IPS-20b (cell line): ENCODE measurements around the gene THAP11.

ENCODE experiments used
- H3K27ac ChIP-seq: one replicate; pipeline ENCODE4 v1.5.1; 2013; ENCODE audit warnings: low read length
- H3K27me3 ChIP-seq: 2 replicates; pipeline ENCODE4 v1.6.1; 2013; ENCODE audit warnings: mild to moderate bottlenecking, low read length, inconsistent platforms; ENCODE audit not compliant: insufficient read depth
- H3K36me3 ChIP-seq: 2 replicates; pipeline ENCODE4 v1.6.1; 2013; ENCODE audit warnings: low read depth, mild to moderate bottlenecking, inconsistent platforms, low read length, moderate library complexity; ENCODE audit not compliant: insufficient read depth
- H3K4me1 ChIP-seq: 2 replicates; pipeline ENCODE4 v1.6.1; 2013; ENCODE audit warnings: mild to moderate bottlenecking, control low read depth, inconsistent platforms, low read length, moderate library complexity; ENCODE audit not compliant: insufficient read depth
- H3K4me3 ChIP-seq: 2 replicates; pipeline ENCODE4 v1.5.1; 2013; ENCODE audit warnings: mild to moderate bottlenecking, low read length, inconsistent platforms
- H3K9ac ChIP-seq: 2 replicates; pipeline ENCODE4 v1.6.1; 2013; ENCODE audit warnings: low read depth, mild to moderate bottlenecking, inconsistent platforms, low read length, moderate library complexity
- H3K9me3 ChIP-seq: 2 replicates; pipeline ENCODE4 v1.6.1; 2013; ENCODE audit warnings: mild to moderate bottlenecking, low read depth, low read length, inconsistent platforms; ENCODE audit not compliant: insufficient read depth

THAP11 gene

GRCh38 chr16:67880584-67880983 is 38.5 kb downstream of the THAP11 start:
- Histone ChIP-seq H3K9me3 (no peaks in the 10 kb centered on the region), H3K36me3 (peaks cover 81% of the 10 kb centered on the region), H3K4me1 (peaks cover 10% of the 10 kb centered on the region; the same call in 1 of the 2 replicates)

DNA sequence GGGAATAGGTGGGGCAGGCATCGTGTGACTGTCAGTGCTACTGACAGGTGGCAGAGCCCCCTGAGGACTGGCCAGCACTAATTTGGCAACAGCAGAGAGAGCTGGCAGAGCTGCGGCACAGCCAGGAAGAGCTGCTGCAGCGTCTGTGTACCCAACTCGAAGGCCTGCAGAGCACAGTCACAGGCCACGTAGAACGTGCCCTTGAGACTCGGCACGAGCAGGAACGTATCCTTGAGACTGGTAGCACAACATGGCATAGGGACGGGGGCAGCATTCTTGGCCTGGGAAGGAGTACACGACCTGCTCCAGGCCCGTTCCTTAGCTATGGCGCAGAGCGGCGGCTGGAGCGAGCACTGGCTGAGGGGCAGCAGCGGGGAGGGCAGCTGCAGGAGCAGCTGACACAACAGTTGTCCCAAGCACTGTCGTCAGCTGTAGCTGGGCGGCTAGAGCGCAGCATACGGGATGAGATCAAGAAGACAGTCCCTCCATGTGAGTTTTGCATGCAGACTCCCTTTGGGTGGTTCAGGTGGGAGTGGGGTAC is 39.6 kb downstream of the THAP11 start:
- H3K9me3 ChIP-seq, result no peaks in the 10 kb centered on the region
- no peak overlapping the region for H3K9ac ChIP-seq
- H3K36me3 ChIP-seq, result peaks cover 74% of the 10 kb centered on the region
- peaks cover 10% of the 10 kb centered on the region for H3K4me1 ChIP-seq
- no peak overlapping the region for H3K4me3 ChIP-seq
- H3K27ac ChIP-seq, result no peak overlapping the region
- H3K27me3 ChIP-seq, result no peaks in the 10 kb centered on the region

More at GRCh38 chr16:67880584-67880983, 38.5 kb downstream of the THAP11 start:
- no peak overlapping the region for H3K4me3 ChIP-seq
- no peak overlapping the region for H3K27ac ChIP-seq
- H3K9ac ChIP-seq, result no peak overlapping the region
- no peaks in the 10 kb centered on the region for H3K27me3 ChIP-seq

- no peak overlapping the region for H3K4me3 ChIP-seq
- H3K27me3 ChIP-seq, result no peaks in the 10 kb centered on the region
- no peaks in the 10 kb centered on the region for H3K9me3 ChIP-seq
- H3K27ac ChIP-seq, result no peak overlapping the region
- H3K9ac ChIP-seq, result no peak overlapping the region
- peaks cover 65% of the 10 kb centered on the region for H3K36me3 ChIP-seq
- peaks cover 10% of the 10 kb centered on the region for H3K4me1 ChIP-seq
Measured at GRCh38 chr16:67882374-67883145, 40.4 kb downstream of the THAP11 start.

- no peaks in the 10 kb centered on the region for H3K9me3 ChIP-seq
- H3K4me1 ChIP-seq, result peaks cover 10% of the 10 kb centered on the region
- H3K27ac ChIP-seq, result no peak overlapping the region
- no peak overlapping the region for H3K4me3 ChIP-seq
- H3K36me3 ChIP-seq, result peaks cover 58% of the 10 kb centered on the region
- no peaks in the 10 kb centered on the region for H3K27me3 ChIP-seq
- H3K9ac ChIP-seq, result no peak overlapping the region
Measured at GRCh38 chr16:67883146-67883871, 41.2 kb downstream of the THAP11 start.

DNA sequence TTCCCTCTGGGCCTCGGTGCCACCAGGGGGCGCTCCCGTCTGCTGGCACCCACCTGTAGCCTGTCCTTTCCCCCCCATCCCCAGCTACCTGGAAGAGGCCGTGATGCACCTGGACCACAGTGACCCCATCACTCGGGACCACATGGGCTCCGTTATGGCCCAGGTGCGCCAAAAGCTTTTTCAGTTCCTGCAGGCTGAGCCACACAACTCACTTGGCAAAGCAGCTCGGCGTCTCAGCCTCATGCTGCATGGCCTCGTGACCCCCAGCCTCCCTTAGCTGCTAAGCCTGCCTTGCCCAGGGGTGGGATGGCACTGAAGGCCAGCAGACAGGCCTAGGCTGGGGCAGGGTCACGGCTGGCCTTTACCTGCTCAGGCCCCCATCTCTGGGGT is 41.7 kb downstream of the THAP11 start:
- no peak overlapping the region for H3K9ac ChIP-seq
- no peak overlapping the region for H3K27ac ChIP-seq
- no peaks in the 10 kb centered on the region for H3K9me3 ChIP-seq
- H3K4me3 ChIP-seq, result no peak overlapping the region
- H3K4me1 ChIP-seq, result peaks cover 10% of the 10 kb centered on the region
- H3K36me3 ChIP-seq, result peaks cover 52% of the 10 kb centered on the region
- no peaks in the 10 kb centered on the region for H3K27me3 ChIP-seq

- H3K4me1 ChIP-seq, result peaks cover 10% of the 10 kb centered on the region
- H3K27ac ChIP-seq, result no peak within 1 kb of the TSS
- H3K4me3 ChIP-seq, result peak within 1 kb of the TSS; percentile 61; the same call in 1 of the 2 replicates
- no peaks in the 10 kb centered on the region for H3K27me3 ChIP-seq
- peaks cover 44% of the 10 kb centered on the region for H3K36me3 ChIP-seq
- H3K9ac ChIP-seq, result peak within 1 kb of the TSS; percentile 70; the same call in 1 of the 2 replicates
- no peaks in the 10 kb centered on the region for H3K9me3 ChIP-seq
Measured at GRCh38 chr16:67884684-67885083, 42.6 kb downstream of the THAP11 start, which contains the start of gene NRN1L. TSS of gene NRN1L (plus strand) at chr16:67884885. CDS start at chr16:67884904, 19 bp downstream.

GRCh38 chr16:67885545-67885944 is 43.4 kb downstream of the THAP11 start:
- Histone ChIP-seq H3K9ac (peak overlapping the region; percentile 70; the same call in 1 of the 2 replicates), H3K9me3 (no peaks in the 10 kb centered on the region), H3K4me3 (peak overlapping the region; percentile 61; the same call in 1 of the 2 replicates), H3K4me1 (peaks cover 10% of the 10 kb centered on the region), H3K27me3 (no peaks in the 10 kb centered on the region), H3K36me3 (peaks cover 36% of the 10 kb centered on the region), H3K27ac (no peak overlapping the region)

GRCh38 chr16:67885976-67886375 is 43.9 kb downstream of the THAP11 start:
- H3K27ac ChIP-seq, result no peak overlapping the region
- H3K36me3 ChIP-seq, result peaks cover 31% of the 10 kb centered on the region
- H3K4me1 ChIP-seq, result peaks cover 10% of the 10 kb centered on the region

DNA sequence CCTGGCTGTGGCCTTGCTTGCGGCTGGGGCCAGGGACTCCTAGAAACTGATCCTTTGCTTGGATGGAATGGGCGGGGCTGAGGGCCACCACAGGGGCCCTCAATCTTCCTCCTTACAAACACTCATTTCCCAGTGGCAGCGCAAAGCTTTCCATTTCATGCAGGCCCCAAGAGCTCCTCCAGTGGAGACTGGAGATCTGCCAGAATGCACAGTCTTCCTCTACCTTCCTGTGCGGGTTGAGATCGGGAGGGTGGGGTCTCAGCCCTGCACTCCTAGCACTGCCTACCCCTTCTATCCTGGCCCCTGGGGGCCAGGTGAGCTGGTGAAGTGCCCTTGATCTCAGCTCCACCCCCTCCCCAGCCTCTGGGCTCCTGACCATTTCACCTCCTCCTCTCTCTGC is 44.3 kb downstream of the THAP11 start:
- no peak overlapping the region for H3K27ac ChIP-seq
- peaks cover 10% of the 10 kb centered on the region for H3K4me1 ChIP-seq
- peaks cover 27% of the 10 kb centered on the region for H3K36me3 ChIP-seq
- no peaks in the 10 kb centered on the region for H3K9me3 ChIP-seq
- no peaks in the 10 kb centered on the region for H3K27me3 ChIP-seq
- no peak overlapping the region for H3K4me3 ChIP-seq
- H3K9ac ChIP-seq, result no peak overlapping the region

More at GRCh38 chr16:67885976-67886375, 43.9 kb downstream of the THAP11 start:
- no peak overlapping the region for H3K4me3 ChIP-seq
- no peaks in the 10 kb centered on the region for H3K27me3 ChIP-seq
- H3K9me3 ChIP-seq, result no peaks in the 10 kb centered on the region
- H3K9ac ChIP-seq, result no peak overlapping the region

GRCh38 chr16:67888331-67888730 is 46.2 kb downstream of the THAP11 start:
- H3K27ac ChIP-seq, result no peak overlapping the region
- no peaks in the 10 kb centered on the region for H3K27me3 ChIP-seq
- H3K4me3 ChIP-seq, result no peak overlapping the region
- peaks cover 16% of the 10 kb centered on the region for H3K4me1 ChIP-seq
- H3K36me3 ChIP-seq, result peaks cover 8% of the 10 kb centered on the region
- H3K9me3 ChIP-seq, result no peaks in the 10 kb centered on the region
- H3K9ac ChIP-seq, result no peak overlapping the region

DNA sequence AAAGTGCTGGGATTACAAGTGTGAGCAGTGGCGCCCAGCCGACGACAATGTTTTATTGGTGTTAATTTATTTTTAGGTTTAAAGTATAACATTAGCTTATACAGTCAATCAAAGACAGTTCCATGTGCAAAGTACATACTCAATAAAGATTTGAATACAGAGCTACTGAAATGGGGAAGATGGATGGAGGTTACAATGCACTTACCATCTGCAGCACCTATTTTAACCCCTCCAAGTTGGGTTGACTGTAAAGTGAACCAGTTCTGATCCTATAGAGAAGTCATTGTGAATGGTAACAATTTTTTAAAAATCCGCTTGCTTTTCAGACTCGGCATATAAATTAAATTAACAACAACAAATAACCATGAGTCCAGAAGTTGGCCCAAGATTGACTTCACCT is 50.3 kb downstream of the THAP11 start:
- Histone ChIP-seq H3K27ac (no peak overlapping the region), H3K9ac (peak overlapping the region; percentile 74; the same call in 1 of the 2 replicates)

More for the DNA sequence above, 50.3 kb downstream of the THAP11 start:
- H3K9me3 ChIP-seq, result no peaks in the 10 kb centered on the region
- peaks cover 8% of the 10 kb centered on the region; the same call in 1 of the 2 replicates for H3K4me1 ChIP-seq
- H3K4me3 ChIP-seq, result peak overlapping the region; percentile 70
- H3K36me3 ChIP-seq, result no peaks in the 10 kb centered on the region
- H3K27me3 ChIP-seq, result no peaks in the 10 kb centered on the region
